ENCODE data around the gene HOXC4.
"Not testable (repeated sequence)": the region's sequence is repeated elsewhere in the genome, so short reads cannot be mapped to it uniquely, and the experiment has no call there.

Gene HOXC4

DNA sequence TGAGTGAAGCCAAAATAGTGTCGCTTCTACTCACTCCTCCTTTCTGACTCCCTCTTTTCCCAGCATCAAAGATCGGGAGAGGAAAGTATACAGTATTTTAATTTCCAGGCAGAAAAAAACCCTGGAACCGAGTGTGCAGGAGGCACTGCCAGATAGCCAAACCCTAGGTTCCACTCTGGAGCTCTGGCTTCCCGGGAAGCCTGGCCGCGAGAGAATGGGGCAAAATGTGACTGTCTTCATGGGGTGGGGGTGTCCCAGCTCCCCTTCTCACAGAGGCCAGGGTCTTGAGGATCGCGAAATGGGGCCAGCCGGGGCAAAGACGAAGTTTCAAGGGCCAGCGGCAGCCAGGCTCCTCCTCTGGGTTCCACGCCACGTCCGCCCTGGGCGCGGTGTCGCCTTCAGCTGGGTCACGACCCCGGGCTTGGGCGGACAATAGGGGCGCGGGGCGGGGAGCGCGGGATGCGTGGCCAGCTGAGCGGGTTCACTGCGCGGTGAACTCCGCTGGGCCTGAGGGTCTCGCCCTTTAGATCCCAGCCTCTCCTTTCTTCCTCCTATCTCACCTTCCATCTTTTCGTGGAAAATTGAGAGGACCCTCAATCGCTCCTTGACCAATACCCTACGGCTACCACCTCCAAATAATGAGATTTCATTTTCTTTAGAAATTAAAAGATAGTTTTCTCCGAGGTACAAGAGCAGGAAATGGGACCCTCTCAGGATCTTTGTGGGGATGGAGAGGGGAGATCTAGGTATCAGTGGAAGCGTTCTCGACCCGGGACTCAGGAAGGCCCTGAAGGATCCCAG lies 6.7 kb downstream of the HOXC4 start:
- DNase-seq, result no peak

DNA sequence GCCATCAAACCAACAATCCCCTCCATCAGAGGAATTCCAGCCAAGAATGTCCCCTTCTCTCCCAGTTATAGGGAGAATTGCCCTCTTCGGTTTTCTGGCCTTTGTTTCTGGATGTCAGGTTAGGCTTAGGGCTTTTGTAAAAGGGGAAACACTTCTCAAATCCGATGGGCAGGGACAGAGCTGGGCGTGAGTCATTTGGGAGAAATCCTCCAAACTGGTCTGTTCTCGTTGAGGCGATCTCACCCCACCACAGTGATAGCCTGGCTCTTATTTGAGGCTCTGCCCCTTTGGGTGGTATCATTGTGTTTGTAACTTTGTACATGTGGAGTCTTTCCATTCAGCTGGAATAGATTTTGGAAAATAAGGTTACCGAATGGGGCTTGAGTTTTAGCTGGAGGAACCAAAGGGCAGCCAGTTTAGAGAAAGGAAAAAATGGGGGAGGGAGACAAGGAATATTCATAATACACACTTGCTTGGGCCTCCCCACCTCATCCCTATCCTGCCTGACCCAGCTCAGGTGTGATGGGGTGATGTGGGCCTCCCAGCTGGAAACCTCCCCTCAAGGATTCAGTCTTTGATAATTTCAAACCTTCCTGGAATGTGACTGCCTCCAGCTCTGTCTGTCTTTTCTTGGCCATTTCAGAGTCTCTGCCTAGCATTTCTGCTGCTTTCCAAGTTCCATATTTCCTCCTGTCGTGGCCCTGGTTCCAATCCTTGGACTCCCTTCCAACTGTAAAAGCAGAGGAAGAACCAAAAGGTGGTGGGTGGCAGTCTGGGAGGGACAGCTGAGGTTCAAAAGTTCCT lies 7.5 kb downstream of the HOXC4 start:
- DNase-seq, result no peak

DNA sequence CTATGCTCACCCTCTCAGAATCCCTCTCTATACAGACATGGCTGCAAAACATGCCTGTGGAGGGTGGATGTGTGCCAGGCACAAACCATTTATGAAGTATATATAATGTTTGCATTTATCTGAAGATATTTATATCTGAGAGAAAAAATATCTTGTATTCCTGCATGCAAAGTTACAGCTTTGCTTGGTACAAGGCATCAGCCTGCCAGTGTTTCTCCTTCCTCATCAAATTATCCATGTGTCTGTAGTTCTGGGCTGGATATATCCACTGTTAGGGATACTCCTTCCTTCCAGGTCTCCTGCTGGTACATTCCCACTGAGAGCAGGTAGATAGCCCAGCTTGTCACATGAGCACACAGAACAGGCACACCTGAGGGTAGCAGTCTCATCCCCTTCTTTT lies 12.0 kb downstream of the HOXC4 start:
- DNase-seq, result no peak

DNA sequence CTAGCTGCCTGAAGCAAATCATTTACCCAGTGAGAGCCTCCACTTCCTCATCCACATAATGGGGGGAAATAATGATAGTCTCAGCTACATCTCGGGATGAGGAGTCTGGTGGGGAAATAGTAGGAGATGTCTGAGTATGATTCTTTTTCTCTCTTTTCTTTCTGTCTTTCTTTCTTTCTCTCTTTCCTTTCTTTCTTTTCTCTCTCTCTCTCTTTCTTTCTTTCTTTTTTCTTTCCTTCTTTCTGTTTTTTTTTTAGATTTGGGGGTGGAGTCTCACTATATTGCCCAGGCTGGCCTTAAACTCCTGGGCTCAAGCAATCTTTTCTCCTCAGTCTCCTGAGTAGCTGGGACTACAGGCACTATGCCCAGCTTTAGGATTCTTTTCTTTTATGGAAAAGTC lies 12.8 kb downstream of the HOXC4 start:
- no peak for DNase-seq

DNA sequence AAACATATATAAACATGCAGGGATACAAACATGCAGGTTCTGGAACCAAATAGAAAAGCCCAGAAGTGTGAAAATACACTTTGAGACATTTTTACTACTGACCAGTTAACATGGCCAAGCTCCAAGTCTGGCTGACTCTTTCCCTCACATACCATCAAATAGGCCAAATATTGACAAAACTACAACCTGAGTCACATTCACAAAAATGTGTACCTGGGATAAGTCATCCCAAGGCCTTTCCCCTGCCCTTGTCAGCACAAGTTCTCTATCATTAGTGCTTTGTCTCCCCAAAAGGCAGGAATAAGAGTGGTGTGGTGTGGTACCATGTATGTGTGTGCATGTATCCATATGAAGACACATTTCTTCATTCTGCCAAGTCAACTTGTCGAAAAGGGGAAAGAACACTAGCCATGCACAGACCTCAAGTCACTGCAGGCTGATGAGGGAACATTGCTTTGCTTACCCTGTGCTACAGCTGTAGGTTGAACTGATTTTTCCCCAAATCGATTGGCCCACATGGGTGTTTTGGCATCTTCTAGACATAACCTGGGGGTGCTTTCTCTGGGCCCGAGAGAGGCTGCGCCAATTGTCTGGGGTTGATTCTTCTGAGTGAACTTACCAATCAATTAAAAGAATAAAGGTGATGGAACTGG lies 14.9 kb downstream of the HOXC4 start:
- no peak for DNase-seq

DNA sequence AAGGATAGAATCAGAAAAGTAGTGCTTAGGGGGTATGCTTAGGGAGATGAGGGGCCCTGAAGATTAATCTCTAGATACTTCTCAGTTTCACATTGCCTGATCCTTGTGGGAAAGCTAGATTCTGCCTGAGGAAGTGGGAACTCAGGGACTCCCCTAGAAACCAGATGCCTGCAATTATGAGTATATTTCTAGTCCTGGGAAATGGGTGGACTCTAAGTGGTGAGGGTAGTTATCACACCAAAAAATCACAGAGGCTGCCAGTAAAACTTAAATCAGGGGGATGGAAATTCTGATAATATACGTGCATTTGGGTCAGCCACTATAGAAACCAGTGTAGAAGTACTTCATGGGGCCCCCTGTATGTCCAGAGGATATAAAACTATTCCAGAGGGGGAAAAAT lies 18.3 kb downstream of the HOXC4 start:
- no peak for DNase-seq

DNA sequence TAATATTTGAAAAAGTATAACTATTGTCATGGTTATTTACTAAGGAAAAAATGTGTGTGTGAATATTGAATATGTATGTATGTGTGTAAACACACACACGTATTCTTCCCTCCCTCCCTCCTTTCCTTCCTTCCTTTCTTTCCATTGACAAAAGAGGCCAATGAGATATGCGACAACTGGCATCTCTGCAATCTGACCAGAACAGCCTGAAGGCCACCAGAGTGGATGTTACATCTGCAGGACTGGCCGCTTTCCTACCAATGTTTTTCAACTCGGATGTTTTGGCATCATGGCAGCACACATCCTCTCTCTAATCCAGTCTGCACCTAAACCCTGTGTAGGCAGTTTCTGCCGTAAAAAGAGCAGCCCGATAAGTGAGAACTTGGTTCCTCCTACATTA lies 20.7 kb downstream of the HOXC4 start:
- DNase-seq, result no peak

DNA sequence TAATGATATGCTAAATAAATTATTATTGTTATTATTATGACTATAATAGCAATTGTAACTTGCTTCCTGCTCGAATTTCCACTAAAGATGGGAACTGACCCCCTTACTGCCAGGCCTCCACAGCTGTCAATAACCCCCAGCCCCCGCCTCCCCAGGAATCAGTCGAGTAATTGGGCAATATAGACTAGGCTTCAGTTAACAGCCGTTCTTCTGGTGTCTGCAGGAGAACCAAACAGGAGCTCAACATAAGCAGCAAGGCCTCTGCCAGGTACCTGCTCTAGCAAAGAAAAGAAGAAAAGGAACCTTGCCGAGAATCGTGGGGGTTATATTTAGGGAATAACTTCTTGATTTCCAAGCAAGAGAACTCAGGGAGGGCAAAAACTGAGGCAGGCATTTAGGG lies 21.8 kb downstream of the HOXC4 start:
- no peak for DNase-seq

DNA sequence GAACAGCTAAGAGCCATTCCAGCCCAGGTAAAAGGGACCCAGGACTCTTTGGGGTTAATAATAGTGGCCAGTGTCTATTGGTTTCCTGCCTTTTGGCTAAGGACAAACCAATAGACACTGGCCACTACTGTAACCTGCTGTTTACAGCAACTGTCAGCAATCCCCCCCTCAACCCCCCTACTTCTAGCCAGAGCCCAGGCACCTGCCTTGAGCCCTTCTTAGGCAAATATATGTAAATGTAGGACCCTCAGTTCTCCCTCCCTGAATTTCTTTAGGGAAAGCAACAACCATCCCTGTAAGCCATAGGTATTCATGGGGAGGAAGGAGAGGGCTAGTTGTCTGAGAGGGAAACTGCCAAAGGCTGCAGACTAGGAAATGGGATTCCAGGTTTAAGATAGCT lies 22.3 kb downstream of the HOXC4 start:
- no peak for DNase-seq

DNA sequence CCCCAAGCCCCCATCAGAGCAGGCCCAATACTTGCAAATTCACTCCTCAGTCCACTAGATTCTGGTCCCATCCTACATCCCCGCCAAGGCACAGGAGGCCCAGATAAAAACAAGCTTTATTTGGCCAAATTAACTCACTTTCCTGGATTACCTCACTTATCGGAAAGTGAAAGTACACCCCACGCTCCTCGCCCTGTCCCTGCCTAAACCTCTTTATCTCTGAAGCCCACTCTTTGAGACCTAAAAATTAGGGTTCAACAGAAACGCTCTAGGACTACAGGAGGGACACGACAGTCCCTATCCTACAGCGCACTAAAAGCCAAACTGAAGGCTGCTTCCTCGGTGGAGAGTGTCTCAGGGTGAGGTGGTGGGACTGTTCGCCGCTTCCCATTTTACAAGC lies 24.2 kb downstream of the HOXC4 start:
- DNase-seq, result not testable (repeated sequence)

DNA sequence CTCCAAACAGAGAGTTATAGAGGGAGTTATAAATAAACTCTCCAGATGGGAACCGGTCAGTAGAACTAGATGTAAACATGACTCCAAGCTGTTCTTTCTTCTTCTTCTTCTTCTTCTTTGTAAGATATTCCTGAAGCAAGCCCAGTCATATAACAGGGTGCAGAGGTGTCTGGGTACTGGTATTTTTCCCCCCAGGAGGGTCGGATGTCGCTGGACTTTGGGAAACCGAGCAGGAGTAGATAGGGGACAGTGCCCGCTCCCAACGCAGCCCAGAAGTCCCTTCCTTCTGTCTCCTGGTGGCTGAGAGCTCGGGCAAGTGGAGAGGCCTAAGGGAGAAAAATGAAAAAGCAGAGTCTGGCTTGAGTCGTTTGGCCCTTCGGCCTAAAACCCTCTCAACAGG lies 25.5 kb downstream of the HOXC4 start:
- not testable (repeated sequence) for DNase-seq

DNA sequence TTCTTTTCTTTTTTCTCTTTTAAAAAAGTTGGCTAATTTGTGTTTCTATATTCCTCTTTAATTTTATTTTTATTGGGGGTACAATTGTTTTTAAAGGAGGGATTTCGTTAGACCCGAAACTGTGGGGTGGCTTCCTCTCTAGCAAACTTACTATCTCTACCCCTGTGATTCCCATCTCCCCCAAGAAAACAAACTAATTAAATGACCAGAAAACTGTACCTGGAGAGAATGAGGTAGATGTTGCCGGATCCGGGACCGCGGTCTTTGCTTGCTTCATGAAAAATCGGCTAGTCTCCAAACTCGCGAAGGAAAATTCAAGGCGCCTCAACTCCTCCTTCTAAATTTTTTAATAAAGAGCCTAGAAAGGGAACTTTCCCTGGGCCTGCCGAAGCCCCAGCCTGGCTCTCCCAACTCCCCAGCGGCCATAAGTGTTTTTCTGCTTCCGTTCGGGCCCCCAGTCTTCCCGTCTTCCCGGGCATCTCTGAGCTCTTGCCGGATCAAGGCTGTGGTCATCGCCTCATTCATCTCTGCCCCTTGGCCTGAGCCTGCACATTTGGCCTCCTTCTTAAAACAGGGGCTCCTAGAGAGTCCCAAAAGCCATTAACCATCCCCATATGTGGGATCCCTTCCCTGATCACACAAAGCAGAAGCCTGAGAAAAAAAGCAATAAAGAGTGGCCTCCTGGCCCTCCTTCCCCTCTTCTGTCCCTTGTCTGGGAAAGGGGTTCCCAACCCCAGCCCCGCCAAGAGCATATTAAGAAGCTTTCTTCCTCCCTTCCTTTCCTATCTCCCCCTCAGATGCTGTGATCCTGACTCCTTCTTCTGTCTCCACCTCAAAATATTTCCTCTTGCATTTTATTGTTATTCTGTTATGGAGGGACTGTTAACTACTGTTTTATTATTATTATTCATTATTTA lies 26.6 kb downstream of the HOXC4 start:
- DNase-seq, result not testable (repeated sequence)

DNA sequence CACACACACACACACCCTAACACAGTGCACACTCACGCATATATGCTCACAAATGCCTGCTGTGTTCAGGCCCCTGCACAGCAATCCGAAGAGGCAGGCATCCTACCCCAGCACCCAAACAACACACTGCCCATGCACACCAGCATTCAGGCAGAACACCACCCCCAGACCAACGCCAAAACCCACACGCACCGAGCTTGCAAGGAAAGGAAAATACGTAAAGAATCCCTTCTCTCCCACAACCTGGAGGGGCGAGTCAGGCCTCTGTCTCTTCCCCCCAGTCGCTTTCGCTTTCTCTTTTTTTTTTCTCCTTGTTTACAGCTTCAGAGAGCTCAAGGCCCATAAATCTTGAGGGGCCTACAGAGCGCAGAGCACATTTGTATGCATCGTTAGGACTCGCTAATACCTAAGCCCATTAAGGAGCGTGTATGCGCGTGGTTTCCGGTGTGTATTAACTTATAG lies 27.4 kb downstream of the HOXC4 start:
- DNase-seq, result not testable (repeated sequence)

DNA sequence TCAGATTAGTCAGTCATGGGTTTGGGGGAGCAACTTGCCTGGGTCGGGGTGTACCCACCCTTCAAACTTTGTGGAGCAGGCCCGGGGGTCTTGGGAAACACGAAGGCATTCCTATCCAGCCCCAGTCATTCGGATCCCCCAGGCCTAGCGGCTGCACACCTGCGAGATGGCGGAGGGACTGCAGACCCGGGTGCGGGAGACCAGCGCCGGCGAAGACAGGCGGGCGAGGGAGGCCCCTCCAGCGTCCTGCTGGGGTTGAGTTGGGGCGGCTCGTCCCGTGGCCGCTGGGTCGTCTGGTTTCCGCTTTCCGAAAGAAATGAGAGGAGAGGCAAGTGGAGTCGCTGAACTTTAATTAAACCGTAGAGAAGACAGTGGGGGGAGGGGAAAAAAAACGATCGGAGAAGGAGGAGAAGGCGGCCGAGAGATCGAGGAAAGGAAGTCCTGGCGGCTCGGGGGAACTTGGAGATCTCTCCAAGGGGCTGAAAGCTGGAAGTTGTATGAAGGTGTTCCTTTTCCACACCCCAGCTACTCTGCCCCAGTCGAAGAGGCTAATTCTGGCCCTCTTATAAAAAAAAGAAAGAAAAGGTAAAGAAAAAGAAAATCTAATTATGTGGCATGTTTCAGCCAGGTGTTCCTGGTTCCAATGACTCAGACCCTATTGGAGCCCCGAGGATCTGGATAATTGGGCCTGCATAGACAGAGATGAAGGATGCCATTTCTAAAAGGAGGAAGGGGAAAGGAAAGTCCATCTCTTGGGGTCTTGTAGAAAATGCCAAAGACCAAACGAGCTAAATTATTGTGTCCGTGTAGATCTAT lies 28.2 kb downstream of the HOXC4 start:
- not testable (repeated sequence) for DNase-seq

DNA sequence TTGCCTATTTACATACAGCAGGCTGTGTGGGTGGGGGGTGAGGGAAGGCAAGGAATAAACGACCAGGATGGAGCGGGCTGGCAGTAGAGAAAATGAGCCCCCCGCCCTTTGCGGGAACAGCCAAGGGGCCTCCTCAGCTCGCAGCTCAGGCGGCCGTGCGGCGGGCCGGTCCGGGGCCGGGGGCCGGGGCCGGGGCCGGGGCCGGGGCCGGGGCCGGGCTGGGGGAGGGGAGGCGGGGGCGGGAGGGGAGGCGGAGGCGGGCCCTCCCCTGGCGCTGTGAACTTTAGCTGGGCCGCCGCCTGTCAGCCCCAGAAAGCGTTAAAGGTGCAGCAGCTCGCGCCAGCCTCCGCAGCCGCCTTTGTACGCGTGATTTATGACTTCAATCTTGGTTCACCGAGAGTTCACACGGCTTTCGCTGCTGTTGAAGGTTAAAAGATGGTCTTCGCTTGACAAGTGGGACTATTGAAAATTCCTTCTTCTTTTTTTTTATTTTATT lies 28.8 kb downstream of the HOXC4 start:
- no peak for DNase-seq

DNA sequence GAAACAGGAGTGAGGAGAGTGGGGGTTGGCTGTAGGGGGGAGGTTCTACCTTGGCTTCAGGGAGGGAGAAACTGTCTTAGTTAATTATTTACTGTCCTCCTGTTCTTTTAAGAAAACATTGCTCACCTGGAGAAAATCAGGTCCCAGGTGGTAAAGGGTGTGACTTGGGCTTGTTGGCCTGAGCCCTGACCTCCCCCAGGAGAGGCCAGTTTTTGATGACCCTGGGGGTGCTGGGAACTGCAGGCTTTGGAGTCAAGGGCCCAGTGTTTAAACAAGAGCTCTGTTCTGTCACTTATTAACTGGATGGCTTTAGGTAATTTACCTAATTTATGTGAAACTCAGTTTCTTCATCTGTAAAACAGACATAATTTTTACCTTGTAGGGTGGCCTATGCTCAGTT lies 34.4 kb downstream of the HOXC4 start:
- DNase-seq, result not testable (repeated sequence)

DNA sequence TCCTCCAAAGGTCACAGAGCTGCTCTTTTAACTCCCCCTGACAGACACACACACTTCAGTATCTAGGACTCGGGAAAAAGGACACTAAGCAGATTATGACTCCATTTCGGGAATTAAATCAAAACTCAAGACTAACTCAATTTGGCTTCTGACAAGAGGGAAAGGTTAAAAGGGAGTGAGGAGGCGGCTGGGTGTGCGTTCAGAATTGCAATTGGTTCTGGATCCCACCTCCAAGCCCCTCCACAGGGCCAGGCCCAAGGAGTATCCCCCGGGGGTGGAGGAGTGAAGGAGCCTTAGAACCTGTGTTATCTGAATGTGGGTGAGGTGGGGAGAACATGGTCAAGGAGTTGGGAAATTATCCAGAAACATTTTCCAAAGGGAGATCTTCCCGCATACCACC lies 35.8 kb downstream of the HOXC4 start:
- not testable (repeated sequence) for DNase-seq

DNA sequence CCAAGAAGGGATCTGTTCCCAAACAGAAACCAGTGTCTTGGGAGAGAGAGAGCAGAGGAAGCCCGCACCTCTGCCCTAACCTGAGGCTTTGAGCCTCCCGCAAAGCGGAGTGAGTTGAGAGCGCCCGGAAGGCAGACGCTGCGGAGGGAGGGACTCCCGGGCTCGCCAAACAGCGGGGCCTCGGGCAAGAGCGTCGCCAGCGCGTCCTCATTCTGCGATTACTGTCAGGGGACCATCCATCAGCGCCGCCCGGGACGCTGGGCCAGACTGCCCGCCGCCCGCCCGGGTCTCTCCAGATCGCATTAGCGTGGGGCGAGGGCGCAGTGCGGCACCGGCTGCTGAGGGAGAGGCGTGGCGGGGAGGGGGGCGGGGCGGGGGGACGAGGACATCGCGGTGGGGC lies 36.7 kb downstream of the HOXC4 start:
- not testable (repeated sequence) for DNase-seq

DNA sequence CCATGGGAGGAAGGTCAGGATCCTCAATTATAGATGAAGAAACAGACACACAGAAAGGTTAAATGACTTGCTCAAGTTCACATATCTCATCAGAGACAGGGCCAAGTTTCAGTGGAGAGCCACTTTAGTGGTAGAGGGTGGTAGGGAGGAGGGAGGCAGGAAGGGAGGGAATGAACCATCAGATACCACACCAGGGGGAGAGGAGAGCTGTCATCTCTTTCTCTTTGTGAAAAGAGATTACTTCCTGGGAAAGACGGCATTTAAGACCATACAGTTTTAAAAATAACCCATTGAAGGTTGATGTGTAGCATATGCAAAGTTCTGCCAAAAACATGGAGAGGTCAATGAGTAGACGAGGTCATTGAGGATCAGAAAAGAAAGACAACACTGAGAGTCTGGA lies 39.3 kb downstream of the HOXC4 start:
- DNase-seq, result not testable (repeated sequence)

DNA sequence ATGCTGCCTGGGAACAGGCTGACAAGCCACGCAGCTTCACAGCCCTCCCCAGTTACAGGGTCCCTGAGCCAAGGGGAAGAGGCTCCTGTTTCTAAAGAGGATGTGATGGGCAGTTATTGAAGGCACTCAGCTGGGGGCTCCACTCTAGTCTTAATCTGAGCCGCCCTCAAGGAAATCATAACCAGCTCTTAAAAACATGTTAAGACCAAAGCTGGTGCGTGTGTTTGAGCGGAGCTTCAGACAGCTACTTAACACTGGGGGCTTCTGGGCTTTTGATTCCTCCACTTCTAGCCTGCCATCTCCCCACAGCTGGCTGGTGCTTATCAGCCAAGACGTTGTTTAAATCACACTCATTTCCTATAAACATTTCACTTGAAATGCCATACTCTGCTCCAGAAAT lies 42.3 kb downstream of the HOXC4 start:
- not testable (repeated sequence) for DNase-seq

DNA sequence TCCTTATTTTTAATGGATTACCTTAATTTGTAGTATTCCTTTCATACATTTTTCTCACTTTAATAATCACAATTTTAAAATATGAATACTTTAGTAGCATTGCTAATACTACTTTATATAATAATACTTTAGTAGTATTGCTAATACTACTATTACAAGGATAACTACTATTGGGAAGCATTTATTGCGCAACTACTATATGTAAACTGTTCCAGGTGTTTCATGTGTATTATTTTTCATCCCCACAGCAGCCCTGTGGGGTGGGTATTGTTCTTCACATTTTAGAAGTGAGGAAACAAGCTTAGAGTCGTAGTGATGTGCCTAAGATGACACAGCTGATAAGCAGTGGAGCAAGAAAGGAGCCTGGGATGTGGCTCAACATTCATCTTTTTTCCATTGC lies 45.0 kb downstream of the HOXC4 start:
- not testable (repeated sequence) for DNase-seq
